HG03064 (cell line): ENCODE data around the gene CR1.
A peak's percentile ranks its signal among the peaks of the same experiment; 100 is the strongest.
"Not testable (repeated sequence)": the region's sequence is repeated elsewhere in the genome, so short reads cannot be mapped to it uniquely, and the experiment has no call there.

Experiments
- ATAC-seq: cut with Tn5 transposase; IDR thresholded peaks from one replicate; pipeline ENCODE4 v1.9.1; 2021; ENCODE audit warnings: low read depth; ENCODE audit not compliant: unreplicated experiment

Gene CR1

GRCh38 chr1:207495801-207496792, at the start of gene CR1:
TSS of gene CR1 (plus strand) at chr1:207496157. CDS start at chr1:207496268, 111 bp downstream.
- peak; percentile 44 for ATAC-seq

GRCh38 chr1:207453710-207454045, 42.3 kb upstream of the CR1 start:
- ATAC-seq, result no peak

GRCh38 chr1:207454046-207454964, 41.7 kb upstream of the CR1 start, which contains the start of gene CR2:
TSS of gene CR2 (plus strand) at chr1:207454328. CDS start at chr1:207454419, 91 bp downstream.
- ATAC-seq, result peak; percentile 71

- no peak for ATAC-seq
Measured at GRCh38 chr1:207455183-207455754, 40.7 kb upstream of the CR1 start.

GRCh38 chr1:207458414-207458813, 37.5 kb upstream of the CR1 start:
- ATAC-seq, result no peak

GRCh38 chr1:207459008-207459407, 36.9 kb upstream of the CR1 start:
- no peak for ATAC-seq

GRCh38 chr1:207461649-207462048, 34.3 kb upstream of the CR1 start:
- no peak for ATAC-seq

GRCh38 chr1:207462535-207462934, 33.4 kb upstream of the CR1 start:
- ATAC-seq, result no peak

GRCh38 chr1:207463021-207463420, 32.9 kb upstream of the CR1 start:
- ATAC-seq, result no peak

- no peak for ATAC-seq
Measured at GRCh38 chr1:207463571-207463970, 32.4 kb upstream of the CR1 start.

- ATAC-seq, result no peak
Measured at GRCh38 chr1:207470927-207471326, 25.0 kb upstream of the CR1 start.

GRCh38 chr1:207474210-207474609, 21.7 kb upstream of the CR1 start:
- ATAC-seq, result no peak

GRCh38 chr1:207486198-207486597, 9.8 kb upstream of the CR1 start:
- ATAC-seq, result no peak

GRCh38 chr1:207487636-207488035, 8.3 kb upstream of the CR1 start:
- ATAC-seq, result no peak

GRCh38 chr1:207493212-207493611, 2.7 kb upstream of the CR1 start:
- no peak for ATAC-seq

GRCh38 chr1:207494171-207494570, 1.8 kb upstream of the CR1 start:
- ATAC-seq, result no peak

GRCh38 chr1:207495281-207495680, 676 bp upstream of the CR1 start:
- ATAC-seq, result not testable (repeated sequence)

GRCh38 chr1:207497941-207498340, 2.0 kb downstream of the CR1 start:
- no peak for ATAC-seq

- ATAC-seq, result no peak
Measured at GRCh38 chr1:207499573-207499972, 3.6 kb downstream of the CR1 start.

- no peak for ATAC-seq
Measured at GRCh38 chr1:207500306-207500705, 4.3 kb downstream of the CR1 start.

- ATAC-seq, result no peak
Measured at GRCh38 chr1:207501071-207501470, 5.1 kb downstream of the CR1 start.
